ENCODE measurements around the gene CORO1C. TPM values are rescaled to one million over a fixed set of nuclear protein-coding genes. Genes with fewer than 3 reads are reported as not detected.
A peak's percentile ranks its signal among the peaks of the same experiment; 100 is the strongest.

Gene CORO1C
- total RNA-seq, 1 donor from 2014 or later: 391 TPM

DNA sequence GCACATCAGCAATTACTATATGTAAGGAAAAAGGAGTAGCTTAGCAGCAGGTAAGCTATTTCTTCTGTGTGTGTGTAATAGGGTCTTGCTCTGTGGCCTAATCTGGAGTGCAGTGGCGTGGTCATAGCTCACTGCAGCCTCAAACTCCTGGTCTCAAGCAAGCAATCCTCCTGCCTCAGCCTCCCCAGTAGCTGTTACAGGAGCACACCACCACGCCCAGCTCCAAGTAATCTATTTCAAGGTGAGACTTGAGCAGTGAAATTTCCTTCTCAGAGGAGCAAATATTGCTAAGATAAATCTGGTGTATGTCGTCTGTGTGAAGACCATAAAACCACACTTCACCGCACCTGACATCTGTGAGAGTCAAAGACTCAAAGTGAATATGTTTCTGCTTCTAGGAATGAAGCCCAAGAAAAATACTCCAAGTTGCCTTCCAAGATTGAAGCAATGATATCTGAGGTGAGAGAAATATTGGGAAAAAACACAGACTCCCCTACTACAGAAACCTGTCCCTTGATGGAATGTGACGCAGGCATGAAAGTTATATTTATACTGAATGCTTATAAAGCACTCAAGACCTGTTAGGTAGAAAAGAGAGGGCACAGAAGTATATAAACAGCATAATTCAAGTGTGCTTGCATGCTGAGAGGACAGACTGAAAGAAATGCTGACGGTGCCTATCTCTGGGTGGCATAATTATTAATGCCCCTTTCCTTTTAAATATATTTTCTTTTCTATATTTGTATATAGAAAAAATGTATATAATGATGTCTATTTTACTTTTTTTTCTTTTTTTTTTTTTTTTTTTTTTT lies 95.1 kb downstream of the CORO1C start:
- Mint-ChIP-seq H3K9me3 (ENCODE audit: unreplicated experiment) (no peaks in the 10 kb centered on the region), H3K4me1 (ENCODE audit: low read depth, unreplicated experiment) (peaks cover 53% of the 10 kb centered on the region), H3K27me3 (ENCODE audit: low read depth, unreplicated experiment) (no peaks in the 10 kb centered on the region), H3K4me3 (ENCODE audit: unreplicated experiment) (no peak overlapping the region), H3K27ac (ENCODE audit: unreplicated experiment) (peak overlapping the region; percentile 23), H3K36me3 (ENCODE audit: low read depth, unreplicated experiment) (peaks cover 8% of the 10 kb centered on the region)
- Histone ChIP-seq H3K27me3 (ENCODE audit: insufficient read depth, low read length) (no peaks in the 10 kb centered on the region), H3K9me3 (ENCODE audit: insufficient read depth, low read depth, low read length) (no peaks in the 10 kb centered on the region), H3K36me3 (ENCODE audit: insufficient read depth, low read length) (peaks cover under 1% of the 10 kb centered on the region), H2AFZ (ENCODE audit: low read depth, low read length) (no peak overlapping the region), H3K9ac (ENCODE audit: low read length) (no peak overlapping the region), H4K20me1 (ENCODE audit: insufficient read depth, low read length) (peaks cover 6% of the 10 kb centered on the region), H3K4me3 (ENCODE audit: insufficient read depth, low read depth, low read length) (no peak overlapping the region), H3K79me2 (ENCODE audit: insufficient read depth, low read length) (no peaks in the 10 kb centered on the region), H3K4me1 (ENCODE audit: insufficient read depth, low read length) (peaks cover 19% of the 10 kb centered on the region), H3K4me2 (ENCODE audit: low read length) (no peak overlapping the region), H3K27ac (ENCODE audit: low read depth, low read length) (no peak overlapping the region)
- TF ChIP-seq, protein P1, sequence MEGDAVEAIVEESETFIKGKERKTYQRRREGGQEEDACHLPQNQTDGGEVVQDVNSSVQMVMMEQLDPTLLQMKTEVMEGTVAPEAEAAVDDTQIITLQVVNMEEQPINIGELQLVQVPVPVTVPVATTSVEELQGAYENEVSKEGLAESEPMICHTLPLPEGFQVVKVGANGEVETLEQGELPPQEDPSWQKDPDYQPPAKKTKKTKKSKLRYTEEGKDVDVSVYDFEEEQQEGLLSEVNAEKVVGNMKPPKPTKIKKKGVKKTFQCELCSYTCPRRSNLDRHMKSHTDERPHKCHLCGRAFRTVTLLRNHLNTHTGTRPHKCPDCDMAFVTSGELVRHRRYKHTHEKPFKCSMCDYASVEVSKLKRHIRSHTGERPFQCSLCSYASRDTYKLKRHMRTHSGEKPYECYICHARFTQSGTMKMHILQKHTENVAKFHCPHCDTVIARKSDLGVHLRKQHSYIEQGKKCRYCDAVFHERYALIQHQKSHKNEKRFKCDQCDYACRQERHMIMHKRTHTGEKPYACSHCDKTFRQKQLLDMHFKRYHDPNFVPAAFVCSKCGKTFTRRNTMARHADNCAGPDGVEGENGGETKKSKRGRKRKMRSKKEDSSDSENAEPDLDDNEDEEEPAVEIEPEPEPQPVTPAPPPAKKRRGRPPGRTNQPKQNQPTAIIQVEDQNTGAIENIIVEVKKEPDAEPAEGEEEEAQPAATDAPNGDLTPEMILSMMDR (IDR thresholded peaks at IDR 0.05; ENCODE audit: insufficient read depth, low read depth, low read length): no peak
- no peak for FAIRE-seq
- DNase-seq (ENCODE audit: low read depth): no peak

GRCh38 chr12:108635201-108635996 lies 95.9 kb downstream of the CORO1C start:
- Histone ChIP-seq H3K4me1 (ENCODE audit: insufficient read depth, low read length) (peaks cover 18% of the 10 kb centered on the region), H3K9ac (ENCODE audit: low read length) (no peak overlapping the region), H3K79me2 (ENCODE audit: insufficient read depth, low read length) (no peaks in the 10 kb centered on the region), H3K4me3 (ENCODE audit: insufficient read depth, low read depth, low read length) (no peak overlapping the region), H3K27ac (ENCODE audit: low read depth, low read length) (no peak overlapping the region), H3K4me2 (ENCODE audit: low read length) (no peak overlapping the region), H3K9me3 (ENCODE audit: insufficient read depth, low read depth, low read length) (no peaks in the 10 kb centered on the region), H3K27me3 (ENCODE audit: insufficient read depth, low read length) (no peaks in the 10 kb centered on the region), H2AFZ (ENCODE audit: low read depth, low read length) (no peak overlapping the region), H4K20me1 (ENCODE audit: insufficient read depth, low read length) (no peaks in the 10 kb centered on the region), H3K36me3 (ENCODE audit: insufficient read depth, low read length) (no peaks in the 10 kb centered on the region)
- Mint-ChIP-seq H3K4me3 (ENCODE audit: unreplicated experiment) (no peak overlapping the region), H3K36me3 (ENCODE audit: low read depth, unreplicated experiment) (peaks cover 3% of the 10 kb centered on the region), H3K27me3 (ENCODE audit: low read depth, unreplicated experiment) (no peaks in the 10 kb centered on the region), H3K4me1 (ENCODE audit: low read depth, unreplicated experiment) (peaks cover 52% of the 10 kb centered on the region), H3K9me3 (ENCODE audit: unreplicated experiment) (no peaks in the 10 kb centered on the region), H3K27ac (ENCODE audit: unreplicated experiment) (no peak overlapping the region)
- TF ChIP-seq, protein P1 (IDR thresholded peaks at IDR 0.05; ENCODE audit: insufficient read depth, low read depth, low read length): no peak
- no peak for TF ChIP-seq EZH2 (IDR thresholded peaks at IDR 0.05; ENCODE audit: insufficient read depth, low read length)
- FAIRE-seq (no peak), DNase-seq (ENCODE audit: low read depth) (no peak)

Measured in astrocyte (in vitro differentiated cells and primary cell).